H1 (cell line): Measurements from ENCODE around the gene PROM2. TPM values are rescaled to one million over a fixed set of nuclear protein-coding genes. Genes with fewer than 3 reads are reported as not detected.

Experiments
- CTCF ChIA-PET: fragments of 300-600 bp; sonication (Branson Sonifier 250); formaldehyde crosslinking; loops from one replicate; lab custom pipeline; 2021; ENCODE audit not compliant: partially characterized antibody; lab: Charles Lee
- POLR2A ChIA-PET: fragments of 300-600 bp; sonication (Branson Sonifier 250); formaldehyde crosslinking; loops from one replicate; lab custom pipeline; 2021; ENCODE audit warnings: inconsistent platforms; ENCODE audit not compliant: partially characterized antibody; lab: Charles Lee
- DNase-seq, 2 experiments: peaks; one replicate each; pipeline versions ENCODE4 v3.0.0 to v3.0.0-alpha.2; 2010 to 2022; ENCODE audit warnings: low spot score in 2 of 2, low read depth in 1 of 2, mixed read lengths in 1 of 2
- FAIRE-seq: peaks from 2 replicates; lab custom pipeline; 2011; peaks lifted over from hg19 to GRCh38; lab: Jason Lieb, UNC
- H2AFZ ChIP-seq: 2 replicates; pipeline ENCODE4 v1.8.1; 2012; ENCODE audit warnings: low read length, inconsistent platforms
- H2AK5ac ChIP-seq: 2 replicates; pipeline ENCODE4 v1.6.1; 2013; ENCODE audit warnings: low read depth, low read length
- H2BK120ac ChIP-seq: replicated peaks from 2 replicates; pipeline ENCODE3; 2013; ENCODE audit warnings: low read depth, low read length, inconsistent platforms
- H2BK12ac ChIP-seq: 2 replicates; pipeline ENCODE4 v1.6.1; 2013; ENCODE audit warnings: low read depth, low read length
- H2BK15ac ChIP-seq: 2 replicates; pipeline ENCODE4 v1.6.1; 2013; ENCODE audit warnings: low read length
- H2BK20ac ChIP-seq: 2 replicates; pipeline ENCODE4 v1.6.1; 2013; ENCODE audit warnings: low read length
- H2BK5ac ChIP-seq: 2 replicates; pipeline ENCODE4 v1.6.1; 2013; ENCODE audit warnings: low read depth, low read length
- H3K14ac ChIP-seq: 2 replicates; pipeline ENCODE4 v1.6.1; 2013; ENCODE audit warnings: inconsistent platforms; ENCODE audit not compliant: insufficient read length
- H3K18ac ChIP-seq: 2 replicates; pipeline ENCODE4 v1.6.1; 2013; ENCODE audit warnings: low read length; ENCODE audit errors: extremely low read depth
- H3K23ac ChIP-seq: 2 replicates; pipeline ENCODE4 v1.6.1; 2013; ENCODE audit warnings: inconsistent platforms; ENCODE audit not compliant: insufficient read length
- H3K23me2 ChIP-seq: 2 replicates; pipeline ENCODE4 v1.6.1; 2013; ENCODE audit warnings: low read depth, low read length
- H3K27ac ChIP-seq: 2 replicates; pipeline ENCODE4 v1.6.1; 2011; ENCODE audit warnings: low read depth, low read length, inconsistent platforms
- H3K27me3 ChIP-seq, 4 experiments: replicated peaks in 1 of 4; 1 replicate in 1 of 4; 2 replicates in 3 of 4; pipeline versions ENCODE4 v1.6.1 to v1.8.1; 2011 to 2013; ENCODE audit warnings: low read length in 3 of 4, mild to moderate bottlenecking in 3 of 4, inconsistent platforms in 2 of 4, mixed read lengths in 2 of 4, moderate library complexity in 1 of 4; ENCODE audit not compliant: control insufficient read depth in 3 of 4, insufficient read depth in 3 of 4; ENCODE audit errors: extremely low read depth in 1 of 4
- H3K36me3 ChIP-seq, 4 experiments: 2 replicates each; pipeline versions ENCODE4 v1.6.1 to v1.8.1; 2011 to 2013; ENCODE audit warnings: mild to moderate bottlenecking in 4 of 4, low read length in 3 of 4, moderate library complexity in 2 of 4, control low read depth in 1 of 4, inconsistent platforms in 1 of 4; ENCODE audit not compliant: insufficient read depth in 4 of 4, control insufficient read depth in 2 of 4
- H3K4ac ChIP-seq: replicated peaks from 2 replicates; pipeline ENCODE3; 2013; ENCODE audit warnings: low read length, low read depth, mixed read lengths, inconsistent platforms; ENCODE audit not compliant: insufficient read length
- H3K4me1 ChIP-seq, 4 experiments: replicated peaks in 1 of 4; 1 replicate in 1 of 4; 2 replicates in 3 of 4; pipeline versions ENCODE4 v1.6.1 to v1.8.1; 2011 to 2013; ENCODE audit warnings: low read length in 3 of 4, inconsistent platforms in 2 of 4, mixed read lengths in 1 of 4; ENCODE audit not compliant: insufficient read depth in 4 of 4, control insufficient read depth in 3 of 4
- H3K4me2 ChIP-seq, 2 experiments: 2 replicates each; pipeline versions ENCODE4 v1.6.1 to v1.8.1; 2011 to 2013; ENCODE audit warnings: low read depth in 2 of 2, low read length in 2 of 2, control low read depth in 1 of 2, inconsistent platforms in 1 of 2, mild to moderate bottlenecking in 1 of 2; ENCODE audit not compliant: insufficient read depth in 1 of 2
- H3K4me3 ChIP-seq, 4 experiments: fragments of 200-600, 300-600 bp in 1 of 4; sonication (generic), shearing (Covaris generic), sonication (Bioruptor Twin) in 1 of 4; 2 replicates each; pipeline versions ENCODE4 v1.5.1 to v1.8.1; 2011 to 2016; ENCODE audit warnings: low read length in 4 of 4, low read depth in 3 of 4, control low read depth in 2 of 4, inconsistent platforms in 2 of 4, mild to moderate bottlenecking in 2 of 4, mixed read lengths in 1 of 4, moderate library complexity in 1 of 4; ENCODE audit not compliant: insufficient read depth in 2 of 4; ENCODE audit errors: extremely low read depth in 1 of 4
- H3K56ac ChIP-seq: replicated peaks from 2 replicates; pipeline ENCODE3; 2013; ENCODE audit warnings: low read depth, mild to moderate bottlenecking, mixed read lengths, low read length, inconsistent platforms; ENCODE audit not compliant: insufficient read length
- H3K79me1 ChIP-seq: 2 replicates; pipeline ENCODE4 v1.6.1; 2013; ENCODE audit warnings: low read depth, low read length, control low read depth
- H3K79me2 ChIP-seq, 2 experiments: 2 replicates each; pipeline versions ENCODE4 v1.6.1 to v1.8.1; 2012 to 2013; ENCODE audit warnings: low read length in 2 of 2, mild to moderate bottlenecking in 2 of 2, inconsistent platforms in 1 of 2; ENCODE audit not compliant: insufficient read depth in 2 of 2, control insufficient read depth in 1 of 2
- H3K9ac ChIP-seq, 4 experiments: replicated peaks in 1 of 4; 1 replicate in 1 of 4; 2 replicates in 3 of 4; pipeline versions ENCODE4 v1.6.1 to v1.8.1; 2011 to 2013; ENCODE audit warnings: low read depth in 3 of 4, low read length in 3 of 4, control low read depth in 2 of 4, mild to moderate bottlenecking in 2 of 4, moderate library complexity in 2 of 4, inconsistent platforms in 1 of 4; ENCODE audit errors: extremely low read depth in 1 of 4
- H3K9me3 ChIP-seq, 2 experiments: 2 replicates each; pipeline versions ENCODE4 v1.6.1 to v1.8.1; 2012 to 2013; ENCODE audit warnings: mild to moderate bottlenecking in 2 of 2, moderate library complexity in 2 of 2, control low read depth in 1 of 2, inconsistent platforms in 1 of 2, low read depth in 1 of 2, low read length in 1 of 2, mixed read lengths in 1 of 2; ENCODE audit not compliant: insufficient read depth in 2 of 2
- H4K20me1 ChIP-seq, 2 experiments: replicated peaks in 1 of 2; 2 replicates each; pipeline versions ENCODE3 to v1.8.1; 2011 to 2013; ENCODE audit warnings: inconsistent platforms in 2 of 2, low read length in 2 of 2, mild to moderate bottlenecking in 1 of 2; ENCODE audit not compliant: insufficient read depth in 2 of 2, control insufficient read depth in 1 of 2
- H4K5ac ChIP-seq: 2 replicates; pipeline ENCODE4 v1.6.1; 2013; ENCODE audit warnings: low read length, low read depth, mixed read lengths, inconsistent platforms; ENCODE audit not compliant: insufficient read length
- H4K8ac ChIP-seq: 2 replicates; pipeline ENCODE4 v1.8.0; 2013; ENCODE audit warnings: mild to moderate bottlenecking, moderate library complexity, low read length, inconsistent platforms; ENCODE audit not compliant: insufficient read depth; ENCODE audit errors: extremely low read depth
- H4K91ac ChIP-seq: replicated peaks from 2 replicates; pipeline ENCODE3; 2013; ENCODE audit warnings: low read length, mixed read lengths, inconsistent platforms; ENCODE audit not compliant: insufficient read length
- BCL11A ChIP-seq, 2 experiments: IDR thresholded peaks; one replicate each; pipeline ENCODE4 v1.6.1; 2011; ENCODE audit warnings: low read depth in 2 of 2, low read length in 2 of 2, mild to moderate bottlenecking in 2 of 2
- CREB1 ChIP-seq: IDR thresholded peaks from 2 replicates; pipeline ENCODE4 v1.6.1; 2012; ENCODE audit warnings: inconsistent platforms
- CTBP2 ChIP-seq: IDR thresholded peaks from 2 replicates; pipeline ENCODE4 v1.7.0; 2011; ENCODE audit warnings: borderline replicate concordance, mild to moderate bottlenecking, moderate library complexity, mixed read lengths, low read length; ENCODE audit not compliant: insufficient read depth, insufficient read length
- FOSL1 ChIP-seq: IDR thresholded peaks from 2 replicates; pipeline ENCODE4 v1.6.1; 2011; ENCODE audit warnings: mild to moderate bottlenecking, low read depth, low read length, moderate library complexity; ENCODE audit not compliant: insufficient read depth
- RBBP5 ChIP-seq: IDR thresholded peaks from 2 replicates; pipeline ENCODE4 v1.7.1; 2012; ENCODE audit warnings: low read depth, mild to moderate bottlenecking, inconsistent platforms, low read length, moderate library complexity, borderline replicate concordance
- TAF7 ChIP-seq: optimal IDR thresholded peaks from 2 replicates; pipeline ENCODE3; 2011; ENCODE audit warnings: low read depth, mild to moderate bottlenecking, inconsistent platforms, low read length, moderate library complexity, borderline replicate concordance
- TCF12 ChIP-seq: IDR thresholded peaks from 2 replicates; pipeline ENCODE4 v1.6.1; 2011; ENCODE audit warnings: low read depth, mild to moderate bottlenecking, low read length
- WGBS, 2 experiments: shearing (Covaris generic) in 1 of 2; methylation state at CpG; one replicate each; pipeline versions ENCODE4 v1.1.6 to v1.1.7; 2013 to 2015; ENCODE audit warnings: low lambda C conversion rate in 2 of 2, mixed read lengths in 2 of 2, inconsistent platforms in 1 of 2, low coverage in 1 of 2, missing lambda C conversion rate in 1 of 2; ENCODE audit not compliant: insufficient replicate concordance in 2 of 2, insufficient coverage in 1 of 2, insufficient read length in 1 of 2; ENCODE audit errors: extremely low coverage in 1 of 2, missing lambda C conversion rate in 1 of 2; 5-methylcytosine and 5-hydroxymethylcytosine counted together
- polyA plus RNA-seq, 7 experiments: library from polyadenylated mRNA; depleted of rRNA in 3 of 7; stranded (reverse) in 5 of 7; unstranded in 2 of 7; fragments of >200 nt in 5 of 7; fragments of 200-250 nt in 2 of 7; gene quantifications; 1 replicate in 5 of 7; 2 replicates in 1 of 7; 4 replicates in 1 of 7; pipeline versions ENCODE4 v1.2.1 to v1.2.3, GENCODE V29; 2011 to 2013; ENCODE audit warnings: missing spikeins in 2 of 7, mixed read lengths in 2 of 7
- total RNA-seq: library from RNA; stranded (reverse); fragmentation: NEBNext Ultra II Directional; extraction: Animal tissue kit (Norgen Biotek cat#: 25700); gene quantifications from 2 replicates; pipeline ENCODE4 v1.2.1, GENCODE V29; 2021

The PROM2 gene
- total and polyA plus RNA-seq, 2 of the 8 experiments (the other 6 are each of a cell fraction or from before 2014, with no cell fraction given) = 1.6 to 3.8 TPM

DNA sequence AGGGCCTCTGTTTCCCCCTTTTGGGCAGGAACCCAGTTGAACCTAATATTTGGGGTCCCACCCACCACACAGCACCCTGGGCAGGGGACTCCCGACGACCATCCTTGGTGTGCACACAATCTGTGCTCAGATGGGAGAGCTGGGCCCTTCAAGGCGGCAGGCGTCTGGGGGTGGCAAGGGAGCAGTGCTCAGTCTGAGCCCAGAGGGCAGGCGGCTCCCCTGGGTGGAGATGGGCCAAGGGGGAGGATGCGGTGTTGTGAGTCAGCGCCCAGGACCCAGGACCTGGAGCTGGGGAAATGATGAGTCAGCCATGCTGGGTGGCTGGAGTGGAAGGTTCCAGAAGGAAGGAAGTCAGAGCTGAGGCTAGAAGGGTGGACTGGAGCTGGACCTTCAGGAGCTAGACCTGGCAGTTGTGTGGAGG lies 3.8 kb downstream of the PROM2 start:
- Histone ChIP-seq H4K5ac (no peak overlapping the region), H2AK5ac (no peak overlapping the region), H2BK5ac (no peak overlapping the region), H4K20me1 (no peaks in the 10 kb centered on the region), H3K56ac (no peak overlapping the region), H3K9me3 (peaks cover 62 to 98% of the 10 kb centered on the region in 2 experiments), H3K23ac (no peak overlapping the region), H2AFZ (no peak overlapping the region), H2BK20ac (no peak overlapping the region), H3K4ac (no peak overlapping the region), H3K18ac (no peak overlapping the region), H3K27ac (no peak overlapping the region), H3K79me2 (no peaks in the 10 kb centered on the region), H3K36me3 (no peaks in the 10 kb centered on the region), H3K4me1 (peaks cover 0 to 33% (median 2%) of the 10 kb centered on the region in 4 experiments; a peak in 3 of 7 replicates), H3K23me2 (no peaks in the 10 kb centered on the region), H3K14ac (no peak overlapping the region), H3K27me3 (no peaks in the 10 kb centered on the region), H3K4me2 (no peak overlapping the region), H2BK12ac (no peak overlapping the region), H4K8ac (no peak overlapping the region), H3K4me3 (no peak overlapping the region), H4K91ac (no peak overlapping the region), H3K79me1 (no peaks in the 10 kb centered on the region), H3K9ac (no peak overlapping the region), H2BK15ac (no peak overlapping the region), H2BK120ac (no peak overlapping the region)
- 91% methylated on average over 5 of the region's 7 CpGs; no CpG with 5 or more reads in 1 of the 2 experiments for WGBS, 2 experiments
- CTCF ChIA-PET = no interaction called here
- DNase-seq = no peak
- POLR2A ChIA-PET = no interaction called here
- FAIRE-seq = no peak
- TF ChIP-seq TCF12 (no peak), TAF7 (no peak), CTBP2 (no peak), RBBP5 (no peak), BCL11A (IDR thresholded peaks at IDR 0.05; ENCODE audit: low read depth in 2 of 2, low read length in 2 of 2) (no peak), FOSL1 (no peak), CREB1 (no peak)
